GM21737 (cell line): ENCODE results near the gene PTPRU.

Source experiments
- ATAC-seq: cut with Tn5 transposase; IDR thresholded peaks from one replicate; pipeline ENCODE4 v1.9.1; 2021; ENCODE audit warnings: mild to moderate bottlenecking, moderate library complexity; ENCODE audit not compliant: unreplicated experiment

Gene PTPRU

GRCh38 chr1:29327223-29327935, 91.1 kb downstream of the PTPRU start:
- ATAC-seq = no peak

- ATAC-seq = no peak
Observed at GRCh38 chr1:29329022-29329775, 92.9 kb downstream of the PTPRU start.

GRCh38 chr1:29330089-29330488, 93.8 kb downstream of the PTPRU start:
- no peak for ATAC-seq

- ATAC-seq = no peak
Observed at GRCh38 chr1:29330856-29331255, 94.5 kb downstream of the PTPRU start.

GRCh38 chr1:29331309-29331708, 95.0 kb downstream of the PTPRU start:
- ATAC-seq = no peak

GRCh38 chr1:29331729-29332128, 95.4 kb downstream of the PTPRU start:
- no peak for ATAC-seq

- no peak for ATAC-seq
Observed at GRCh38 chr1:29332204-29332603, 95.9 kb downstream of the PTPRU start.

- no peak for ATAC-seq
Observed at GRCh38 chr1:29333008-29333407, 96.7 kb downstream of the PTPRU start.

GRCh38 chr1:29335573-29335972, 99.3 kb downstream of the PTPRU start:
- ATAC-seq = no peak

GRCh38 chr1:29338908-29339575, 102.7 kb downstream of the PTPRU start:
- ATAC-seq = no peak

- no peak for ATAC-seq
Observed at GRCh38 chr1:29341936-29342335, 105.6 kb downstream of the PTPRU start.

GRCh38 chr1:29342351-29342750, 106.0 kb downstream of the PTPRU start:
- ATAC-seq = no peak

GRCh38 chr1:29342983-29343382, 106.7 kb downstream of the PTPRU start:
- ATAC-seq = no peak

- no peak for ATAC-seq
Observed at GRCh38 chr1:29343476-29343875, 107.2 kb downstream of the PTPRU start.

- no peak for ATAC-seq
Observed at GRCh38 chr1:29343908-29344307, 107.6 kb downstream of the PTPRU start.

- ATAC-seq = no peak
Observed at GRCh38 chr1:29344336-29344735, 108.0 kb downstream of the PTPRU start.

- ATAC-seq = no peak
Observed at GRCh38 chr1:29346576-29346975, 110.3 kb downstream of the PTPRU start.

- ATAC-seq = no peak
Observed at GRCh38 chr1:29349871-29350491, 113.7 kb downstream of the PTPRU start.

GRCh38 chr1:29352719-29353420, 116.5 kb downstream of the PTPRU start:
- ATAC-seq = no peak

- no peak for ATAC-seq
Observed at GRCh38 chr1:29354511-29355098, 118.3 kb downstream of the PTPRU start.
